Sigmoid colon (tissue), 7 donors: ENCODE data around the gene MINPP1. TPM values are rescaled to one million over a fixed set of nuclear protein-coding genes. Genes with fewer than 3 reads are reported as not detected.

Source experiments
- DNase-seq: peaks from one replicate; pipeline ENCODE4 v3.0.0-alpha.2; 2019
- H3K27ac ChIP-seq, 4 donors: fragments of 200-600 bp; sonication (generic); one replicate each; pipeline ENCODE4 v1.5.1; 2016 to 2019; ENCODE audit warnings: mild to moderate bottlenecking in 1 of 4
- H3K27me3 ChIP-seq, 3 donors: fragments of 200-600 bp; sonication (generic); one replicate each; pipeline ENCODE4 v1.5.1; 2019; ENCODE audit warnings: mild to moderate bottlenecking in 1 of 3
- H3K36me3 ChIP-seq, 4 donors: fragments of 200-600 bp; sonication (generic); one replicate each; pipeline ENCODE4 v1.5.1; 2016 to 2019
- H3K4me1 ChIP-seq, 4 donors: fragments of 200-600 bp; sonication (generic); one replicate each; pipeline ENCODE4 v1.5.1; 2017 to 2019
- H3K4me3 ChIP-seq, 4 donors: fragments of 200-600 bp; sonication (generic); one replicate each; pipeline ENCODE4 v1.5.1; 2017 to 2019; ENCODE audit warnings: mild to moderate bottlenecking in 2 of 4, moderate library complexity in 1 of 4
- H3K9me3 ChIP-seq, 4 donors: fragments of 200-600 bp in 3 of 4; sonication (generic) in 3 of 4; one replicate each; pipeline versions ENCODE4 v1.5.1 to v1.6.1; 2013 to 2019
- EP300 ChIP-seq, 4 donors: sonication (generic); formaldehyde crosslinking; IDR thresholded peaks; one replicate each; pipeline ENCODE4 v1.6.1; 2017; ENCODE audit warnings: antibody characterized with exemption in 4 of 4
- POLR2A ChIP-seq, 2 donors: fragments of 450-650 bp; IDR thresholded peaks; one replicate each; pipeline ENCODE4 v1.6.1; 2016; ENCODE audit warnings: antibody characterized with exemption in 2 of 2, mild to moderate bottlenecking in 2 of 2, moderate library complexity in 2 of 2
- POLR2AphosphoS5 ChIP-seq, 4 donors: sonication (generic); formaldehyde crosslinking; IDR thresholded peaks; one replicate each; pipeline ENCODE4 v1.6.1; 2017; ENCODE audit warnings: antibody characterized with exemption in 4 of 4
- WGBS, 2 donors: extraction: QIAGEN DNeasy Blood & Tissue Kit; methylation state at CpG; one replicate each; pipeline ENCODE4 v1.1.7; 2013; 5-methylcytosine and 5-hydroxymethylcytosine counted together
- intact Hi-C: fragments of 100-400 bp; cut with DNase I; formaldehyde crosslinking; loops from one replicate; pipeline ENCODE4 v1.15.1; 2023
- polyA plus RNA-seq, 3 donors: library from polyadenylated mRNA; stranded (reverse); fragments of 200-250 nt; gene quantifications; one replicate each; pipeline ENCODE4 v1.2.3, GENCODE V29; 2013
- total RNA-seq, 4 donors: library from RNA; depleted of rRNA; stranded (reverse); fragments of >200 nt; gene quantifications; one replicate each; pipeline ENCODE4 v1.1.0, GENCODE V29; 2016
- TF ChIP-seq, protein P1 (sequence below), 4 experiments: fragments of 450-650 bp in 3 of 4; fragments of 200-600 bp in 1 of 4; IDR thresholded peaks; one replicate each; pipeline ENCODE4 v1.5.1; 2016 to 2019; ENCODE audit warnings: antibody characterized with exemption in 4 of 4, mild to moderate bottlenecking in 3 of 4, moderate library complexity in 2 of 4
- donor health status: healthy with polysubstance abuse.
- donor health status: Bipolar disorder and iron deficiency.
- donor health status: healthy.

Gene MINPP1
- total and polyA plus RNA-seq, 7 donors: 4.2 to 20.9 (median 11.4) TPM

DNA sequence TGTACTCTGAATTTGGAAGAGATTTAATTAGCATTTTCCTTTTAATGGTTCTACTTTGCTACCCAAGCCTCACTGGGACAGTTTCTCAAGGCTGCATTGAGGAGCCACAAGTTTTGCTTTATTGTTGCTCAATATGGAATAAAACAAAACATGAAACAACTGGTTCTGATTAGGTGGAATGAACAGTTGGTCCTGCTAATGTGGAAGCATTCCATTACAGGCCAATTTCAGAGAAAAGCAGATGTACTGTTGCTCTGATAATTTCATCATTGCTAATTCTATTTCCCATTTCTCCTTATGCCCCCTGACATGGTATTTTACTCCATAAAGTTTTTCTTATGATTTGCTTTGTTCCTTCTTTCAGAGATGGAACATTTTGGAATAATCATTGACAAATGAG is 89.0 kb downstream of the MINPP1 start:
- Histone ChIP-seq H3K36me3 (no peaks in the 10 kb centered on the region), H3K27me3 (no peaks in the 10 kb centered on the region), H3K9me3 (no peaks in the 10 kb centered on the region), H3K27ac (peak overlapping the region in 2 of 4 donors; percentile 8 to 32), H3K4me3 (no peak overlapping the region), H3K4me1 (no peaks in the 10 kb centered on the region)
- no peak for DNase-seq
- TF ChIP-seq POLR2AphosphoS5 (IDR thresholded peaks at IDR 0.05) (peak in 1 of 4 donors; percentile 16), EP300 (IDR thresholded peaks at IDR 0.05) (no peak)
- intact Hi-C loops: no loop called here

DNA sequence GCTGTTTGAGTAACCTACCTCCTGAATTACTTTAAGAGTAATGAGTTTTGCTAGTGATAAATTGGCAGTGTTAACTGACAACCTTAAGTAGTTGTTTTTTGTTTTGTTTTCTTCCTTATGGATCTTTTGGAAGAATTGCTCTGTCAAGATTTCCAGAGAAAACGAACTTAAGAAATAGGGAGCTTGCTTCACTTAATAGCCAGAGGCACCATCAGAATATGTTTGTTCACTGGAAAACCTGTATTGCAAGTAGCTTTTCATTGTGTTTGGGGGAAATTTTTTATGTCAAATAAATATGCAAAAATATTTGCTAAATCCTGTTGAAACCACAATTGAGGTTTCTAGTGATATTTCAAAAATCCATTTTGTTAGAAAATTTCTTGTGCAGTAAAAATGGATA is 89.5 kb downstream of the MINPP1 start:
- no peak overlapping the region for H3K4me3 ChIP-seq
- no peak for TF ChIP-seq EP300 (IDR thresholded peaks at IDR 0.05)
- TF ChIP-seq, protein P1, sequence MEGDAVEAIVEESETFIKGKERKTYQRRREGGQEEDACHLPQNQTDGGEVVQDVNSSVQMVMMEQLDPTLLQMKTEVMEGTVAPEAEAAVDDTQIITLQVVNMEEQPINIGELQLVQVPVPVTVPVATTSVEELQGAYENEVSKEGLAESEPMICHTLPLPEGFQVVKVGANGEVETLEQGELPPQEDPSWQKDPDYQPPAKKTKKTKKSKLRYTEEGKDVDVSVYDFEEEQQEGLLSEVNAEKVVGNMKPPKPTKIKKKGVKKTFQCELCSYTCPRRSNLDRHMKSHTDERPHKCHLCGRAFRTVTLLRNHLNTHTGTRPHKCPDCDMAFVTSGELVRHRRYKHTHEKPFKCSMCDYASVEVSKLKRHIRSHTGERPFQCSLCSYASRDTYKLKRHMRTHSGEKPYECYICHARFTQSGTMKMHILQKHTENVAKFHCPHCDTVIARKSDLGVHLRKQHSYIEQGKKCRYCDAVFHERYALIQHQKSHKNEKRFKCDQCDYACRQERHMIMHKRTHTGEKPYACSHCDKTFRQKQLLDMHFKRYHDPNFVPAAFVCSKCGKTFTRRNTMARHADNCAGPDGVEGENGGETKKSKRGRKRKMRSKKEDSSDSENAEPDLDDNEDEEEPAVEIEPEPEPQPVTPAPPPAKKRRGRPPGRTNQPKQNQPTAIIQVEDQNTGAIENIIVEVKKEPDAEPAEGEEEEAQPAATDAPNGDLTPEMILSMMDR (IDR thresholded peaks at IDR 0.05): no peak
- TF ChIP-seq POLR2AphosphoS5 (IDR thresholded peaks at IDR 0.05): no peak
- no peak for TF ChIP-seq POLR2A (IDR thresholded peaks at IDR 0.05)
- H3K27ac ChIP-seq: peak overlapping the region in 1 of 4 donors; percentile 8
- no peak for DNase-seq
- H3K4me1 ChIP-seq: no peaks in the 10 kb centered on the region
- H3K36me3 ChIP-seq: no peaks in the 10 kb centered on the region
- no peaks in the 10 kb centered on the region for H3K27me3 ChIP-seq
- no peaks in the 10 kb centered on the region for H3K9me3 ChIP-seq
- intact Hi-C loops: no loop called here
- WGBS, 2 donors: 55 to 76% methylated on average over 1 of the region's 1 CpG

DNA sequence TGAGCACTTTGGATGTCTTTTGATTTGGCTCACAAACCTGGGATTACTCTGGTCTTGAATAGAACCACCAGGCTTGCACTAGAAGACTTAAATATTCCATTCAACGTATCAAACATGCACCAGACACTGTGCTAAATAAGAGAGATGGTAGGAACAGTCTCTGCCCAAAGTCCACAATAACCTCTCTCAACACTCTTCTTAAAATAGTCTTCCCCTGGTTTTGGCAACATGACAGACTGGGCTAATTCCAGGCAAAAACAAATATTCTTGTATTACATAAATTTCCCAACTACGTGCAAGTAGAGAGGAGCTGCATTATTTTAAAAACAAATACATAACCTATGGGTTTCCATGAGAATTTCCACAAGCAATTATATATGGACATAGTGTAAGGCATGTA is 90.2 kb downstream of the MINPP1 start:
- H3K36me3 ChIP-seq: no peaks in the 10 kb centered on the region
- TF ChIP-seq POLR2AphosphoS5 (IDR thresholded peaks at IDR 0.05) (no peak), EP300 (IDR thresholded peaks at IDR 0.05) (no peak), POLR2A (IDR thresholded peaks at IDR 0.05) (no peak)
- TF ChIP-seq, protein P1 (IDR thresholded peaks at IDR 0.05): no peak
- H3K9me3 ChIP-seq: no peaks in the 10 kb centered on the region
- H3K4me1 ChIP-seq: no peaks in the 10 kb centered on the region
- WGBS, 2 donors: 44 to 77% methylated on average over 2 of the region's 2 CpGs
- no peak for DNase-seq
- intact Hi-C loops: no loop called here
- no peaks in the 10 kb centered on the region for H3K27me3 ChIP-seq
- no peak overlapping the region for H3K27ac ChIP-seq
- H3K4me3 ChIP-seq: no peak overlapping the region

DNA sequence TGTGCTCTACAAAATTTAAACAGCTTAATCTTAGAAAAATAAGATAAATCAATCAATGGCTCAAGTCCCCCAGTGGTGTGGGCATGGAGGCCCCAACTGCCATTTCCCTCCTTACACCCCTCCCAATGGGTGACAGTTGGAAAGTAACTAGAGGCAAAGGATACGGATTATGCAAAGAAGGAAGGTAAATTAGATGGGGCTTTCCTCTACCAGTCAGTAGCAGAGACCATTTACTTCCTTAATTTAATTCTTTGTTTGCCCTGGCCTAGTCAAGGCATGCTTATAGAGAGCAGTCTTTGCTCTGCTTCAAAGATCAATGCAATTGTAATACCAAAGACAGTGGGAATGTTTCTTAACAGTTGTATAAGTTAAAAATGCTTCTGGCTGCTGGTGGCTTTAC is 91.7 kb downstream of the MINPP1 start:
- no peak for TF ChIP-seq EP300 (IDR thresholded peaks at IDR 0.05)
- TF ChIP-seq, protein P1 (IDR thresholded peaks at IDR 0.05): no peak
- no peak for TF ChIP-seq POLR2AphosphoS5 (IDR thresholded peaks at IDR 0.05)
- no peak for TF ChIP-seq POLR2A (IDR thresholded peaks at IDR 0.05)
- DNase-seq: no peak
- H3K36me3 ChIP-seq: no peaks in the 10 kb centered on the region
- H3K27me3 ChIP-seq: no peaks in the 10 kb centered on the region
- no peak overlapping the region for H3K4me3 ChIP-seq
- WGBS, 2 donors: 9 to 46% methylated on average over 1 of the region's 1 CpG
- intact Hi-C loops: no loop called here
- no peaks in the 10 kb centered on the region for H3K9me3 ChIP-seq
- H3K4me1 ChIP-seq: no peaks in the 10 kb centered on the region
- H3K27ac ChIP-seq: no peak overlapping the region

DNA sequence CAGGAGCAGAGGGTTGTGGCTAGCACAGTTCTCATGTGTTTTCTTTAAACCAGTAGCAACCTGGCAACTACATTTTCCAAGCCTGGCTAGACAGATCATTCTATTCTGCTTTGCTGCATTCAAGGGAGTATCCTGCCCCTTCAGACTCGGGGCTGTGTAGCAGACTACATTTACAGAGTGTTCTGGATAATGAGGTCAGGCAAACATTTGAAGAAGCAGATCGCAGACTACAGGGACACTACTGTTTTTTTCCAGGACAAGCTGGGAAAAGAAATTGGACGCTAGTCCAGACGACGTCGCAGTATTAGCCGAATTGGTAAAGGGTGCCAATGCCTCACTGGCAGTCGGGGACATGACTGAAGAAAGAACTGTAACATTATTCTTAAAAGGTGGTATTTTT is 94.0 kb downstream of the MINPP1 start:
- Histone ChIP-seq H3K4me3 (no peak overlapping the region), H3K27ac (no peak overlapping the region), H3K4me1 (no peaks in the 10 kb centered on the region), H3K9me3 (no peaks in the 10 kb centered on the region), H3K27me3 (no peaks in the 10 kb centered on the region), H3K36me3 (no peaks in the 10 kb centered on the region)
- WGBS, 2 donors: 91 to 92% methylated on average over 8 of the region's 8 CpGs
- DNase-seq: no peak
- intact Hi-C loops: no loop called here
- TF ChIP-seq, protein P1 (IDR thresholded peaks at IDR 0.05): no peak
- TF ChIP-seq POLR2A (IDR thresholded peaks at IDR 0.05) (no peak), POLR2AphosphoS5 (IDR thresholded peaks at IDR 0.05) (no peak), EP300 (IDR thresholded peaks at IDR 0.05) (no peak)
